Mucosa of descending colon (tissue), 3 donors: Measurements from ENCODE around the gene TLN1. TPM values are rescaled to one million over a fixed set of nuclear protein-coding genes. Genes with fewer than 3 reads are reported as not detected.

Experiments
- ATAC-seq: fragments of 200-7000 bp; cut with Tn5 transposase; one replicate; pipeline ENCODE4 v1.9.1; 2020; ENCODE audit warnings: mild to moderate bottlenecking, moderate library complexity
- DNase-seq, 3 donors: peaks; one replicate each; pipeline ENCODE4 v3.0.0-alpha.2; 2020
- H3K36me3 ChIP-seq: fragments of 200-600 bp; one replicate; pipeline ENCODE4 v1.8.0; 2021; ENCODE audit warnings: low read depth, mild to moderate bottlenecking
- H3K4me1 ChIP-seq: fragments of 200-600 bp; one replicate; pipeline ENCODE4 v1.8.0; 2021; ENCODE audit warnings: low read depth, mild to moderate bottlenecking
- H3K4me3 ChIP-seq: fragments of 200-600 bp; one replicate; pipeline ENCODE4 v1.8.0; 2021; ENCODE audit warnings: mild to moderate bottlenecking
- H3K9me3 ChIP-seq: fragments of 200-600 bp; one replicate; pipeline ENCODE4 v1.8.0; 2021; ENCODE audit warnings: mild to moderate bottlenecking
- CTCF ChIP-seq: fragments of 200-600 bp; IDR thresholded peaks from one replicate; pipeline ENCODE4 v1.8.0; 2022; ENCODE audit warnings: antibody characterized with exemption, mild to moderate bottlenecking
- intact Hi-C, 2 donors: fragments of 100-400 bp; cut with DNase I in 1 of 2; cut with micrococcal nuclease in 1 of 2; formaldehyde crosslinking; loops; one replicate each; pipeline versions ENCODE4 v1.11.0 to v1.11.1; 2022; cut with DNase I, micrococcal nuclease
- total RNA-seq, 3 donors: library from RNA; stranded (reverse); fragmentation: NEBNext Ultra II Directional in 2 of 3; extraction: Animal tissue kit (Norgen Biotek cat#: 25700) in 2 of 3; gene quantifications; one replicate each; pipeline versions ENCODE4 v1.2.1 to v1.2.4, GENCODE V29; 2021 to 2023
- donor health status: DM: no; HTN: no; CAD: no; lungs with moderate emphysema.
- donor health status: DM: no; HTN: no; CAD: no.
- donor health status: DM: no; HTN: yes; CAD: no.

Gene TLN1
- total RNA-seq, 3 donors from 2014 or later, result 154 to 720 (median 189) TPM

GRCh38 chr9:35679091-35679490, 52.9 kb downstream of the TLN1 start:
- no peaks in the 10 kb centered on the region for H3K36me3 ChIP-seq
- TF ChIP-seq CTCF, result no peak
- ATAC-seq (no peak), DNase-seq (peak in 1 of 3 donors; percentile 6)
- H3K4me1 ChIP-seq, result peaks cover 11% of the 10 kb centered on the region
- H3K9me3 ChIP-seq, result no peaks in the 10 kb centered on the region
- intact Hi-C loops, result no loop called here
- H3K4me3 ChIP-seq, result no peak overlapping the region

- no peak overlapping the region for H3K4me3 ChIP-seq
- DNase-seq (peak; percentile 49 to 75 (median 65)), ATAC-seq (peak; percentile 69)
- no peak for TF ChIP-seq CTCF
- H3K36me3 ChIP-seq, result no peaks in the 10 kb centered on the region
- peaks cover 16% of the 10 kb centered on the region for H3K4me1 ChIP-seq
- intact Hi-C loops, result no loop called here
- H3K9me3 ChIP-seq, result no peaks in the 10 kb centered on the region
Measured at GRCh38 chr9:35675732-35676392, 56.1 kb downstream of the TLN1 start.

GRCh38 chr9:35675204-35675603, 56.8 kb downstream of the TLN1 start:
- TF ChIP-seq CTCF, result no peak
- DNase-seq (peak in 1 of 3 donors; percentile 36), ATAC-seq (peak; percentile 35)
- no peaks in the 10 kb centered on the region for H3K36me3 ChIP-seq
- no peaks in the 10 kb centered on the region for H3K9me3 ChIP-seq
- H3K4me3 ChIP-seq, result no peak overlapping the region
- intact Hi-C loops, result no loop called here
- H3K4me1 ChIP-seq, result peaks cover 16% of the 10 kb centered on the region

DNA sequence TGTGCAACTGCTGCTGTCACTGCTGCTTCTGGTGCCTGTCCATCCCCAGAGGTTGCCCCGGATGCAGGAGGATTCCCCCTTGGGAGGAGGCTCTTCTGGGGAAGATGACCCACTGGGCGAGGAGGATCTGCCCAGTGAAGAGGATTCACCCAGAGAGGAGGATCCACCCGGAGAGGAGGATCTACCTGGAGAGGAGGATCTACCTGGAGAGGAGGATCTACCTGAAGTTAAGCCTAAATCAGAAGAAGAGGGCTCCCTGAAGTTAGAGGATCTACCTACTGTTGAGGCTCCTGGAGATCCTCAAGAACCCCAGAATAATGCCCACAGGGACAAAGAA, 58.0 kb downstream of the TLN1 start:
- Histone ChIP-seq H3K9me3 (no peaks in the 10 kb centered on the region), H3K4me3 (no peak overlapping the region), H3K36me3 (no peaks in the 10 kb centered on the region), H3K4me1 (peaks cover 20% of the 10 kb centered on the region)
- intact Hi-C loops, result no loop called here
- ATAC-seq (no peak), DNase-seq (no peak)
- no peak for TF ChIP-seq CTCF

- peak in 2 of 3 donors; percentile 51 to 62 for DNase-seq
- peak; percentile 55 for ATAC-seq
- peaks cover 22% of the 10 kb centered on the region for H3K4me1 ChIP-seq
Measured at GRCh38 chr9:35673132-35674024, 58.6 kb downstream of the TLN1 start, which contains the start of gene CA9. TSS of gene CA9 (plus strand) at chr9:35673928. CDS start at chr9:35673960, 32 bp downstream.

More at GRCh38 chr9:35673132-35674024, 58.6 kb downstream of the TLN1 start, which contains the start of gene CA9:
- intact Hi-C loops, result no loop called here
- no peak for TF ChIP-seq CTCF
- H3K9me3 ChIP-seq, result no peaks in the 10 kb centered on the region
- H3K36me3 ChIP-seq, result no peaks in the 10 kb centered on the region
- no peak within 1 kb of the TSS for H3K4me3 ChIP-seq
